ENCODE data around the gene DRC1.
A peak's percentile ranks its signal among the peaks of the same experiment; 100 is the strongest.
"Not testable (repeated sequence)": the region's sequence is repeated elsewhere in the genome, so short reads cannot be mapped to it uniquely, and the experiment has no call there.

Gene DRC1

GRCh38 chr2:26463244-26464192 is 61.8 kb downstream of the DRC1 start:
- no peaks in the 10 kb centered on the region for H3K27me3 ChIP-seq (ENCODE audit: control insufficient read depth, insufficient read depth, low read length)
- H3K27ac ChIP-seq (ENCODE audit: low read depth, low read length) = peak overlapping the region; percentile 15; the same call in 1 of the 2 replicates
- H3K4me3 ChIP-seq (ENCODE audit: low read depth, low read length) = no peak overlapping the region
- H3K9me3 ChIP-seq (ENCODE audit: control insufficient read depth, insufficient read depth, low read depth, low read length) = no peaks in the 10 kb centered on the region
- peak overlapping the region; percentile 30 for H3K9ac ChIP-seq (ENCODE audit: low read length)
- H3K36me3 ChIP-seq (ENCODE audit: control insufficient read depth, insufficient read depth, low read length) = no peaks in the 10 kb centered on the region
- peaks cover 19% of the 10 kb centered on the region; the same call in 1 of the 2 replicates for H3K4me1 ChIP-seq (ENCODE audit: control insufficient read depth, insufficient read depth, low read length)

GRCh38 chr2:26464390-26465265 is 62.9 kb downstream of the DRC1 start:
- H3K4me1 ChIP-seq (ENCODE audit: control insufficient read depth, insufficient read depth, low read length) = peaks cover 19% of the 10 kb centered on the region; the same call in 1 of the 2 replicates
- no peak overlapping the region for H3K4me3 ChIP-seq (ENCODE audit: low read depth, low read length)
- no peaks in the 10 kb centered on the region for H3K36me3 ChIP-seq (ENCODE audit: control insufficient read depth, insufficient read depth, low read length)
- H3K27ac ChIP-seq (ENCODE audit: low read depth, low read length) = no peak overlapping the region
- H3K9me3 ChIP-seq (ENCODE audit: control insufficient read depth, insufficient read depth, low read depth, low read length) = peaks cover 3% of the 10 kb centered on the region; the same call in 1 of the 2 replicates
- H3K27me3 ChIP-seq (ENCODE audit: control insufficient read depth, insufficient read depth, low read length) = no peaks in the 10 kb centered on the region
- no peak overlapping the region for H3K9ac ChIP-seq (ENCODE audit: low read length)

GRCh38 chr2:26465266-26465925 is 63.7 kb downstream of the DRC1 start:
- H3K4me1 ChIP-seq (ENCODE audit: control insufficient read depth, insufficient read depth, low read length) = peaks cover 19% of the 10 kb centered on the region; the same call in 1 of the 2 replicates
- no peak overlapping the region for H3K9ac ChIP-seq (ENCODE audit: low read length)

GRCh38 chr2:26465981-26466471 is 64.3 kb downstream of the DRC1 start:
- no peak overlapping the region for H3K27ac ChIP-seq (ENCODE audit: low read depth, low read length)
- peaks cover 19% of the 10 kb centered on the region; the same call in 1 of the 2 replicates for H3K4me1 ChIP-seq (ENCODE audit: control insufficient read depth, insufficient read depth, low read length)
- peaks cover 3% of the 10 kb centered on the region; the same call in 1 of the 2 replicates for H3K9me3 ChIP-seq (ENCODE audit: control insufficient read depth, insufficient read depth, low read depth, low read length)
- no peaks in the 10 kb centered on the region for H3K27me3 ChIP-seq (ENCODE audit: control insufficient read depth, insufficient read depth, low read length)
- no peak overlapping the region for H3K4me3 ChIP-seq (ENCODE audit: low read depth, low read length)
- no peaks in the 10 kb centered on the region for H3K36me3 ChIP-seq (ENCODE audit: control insufficient read depth, insufficient read depth, low read length)
- no peak overlapping the region for H3K9ac ChIP-seq (ENCODE audit: low read length)

More at GRCh38 chr2:26465266-26465925, 63.7 kb downstream of the DRC1 start:
- no peaks in the 10 kb centered on the region for H3K36me3 ChIP-seq (ENCODE audit: control insufficient read depth, insufficient read depth, low read length)
- H3K4me3 ChIP-seq (ENCODE audit: low read depth, low read length) = no peak overlapping the region
- peaks cover 3% of the 10 kb centered on the region; the same call in 1 of the 2 replicates for H3K9me3 ChIP-seq (ENCODE audit: control insufficient read depth, insufficient read depth, low read depth, low read length)
- H3K27me3 ChIP-seq (ENCODE audit: control insufficient read depth, insufficient read depth, low read length) = no peaks in the 10 kb centered on the region
- H3K27ac ChIP-seq (ENCODE audit: low read depth, low read length) = no peak overlapping the region

- peaks cover 19% of the 10 kb centered on the region; the same call in 1 of the 2 replicates for H3K4me1 ChIP-seq (ENCODE audit: control insufficient read depth, insufficient read depth, low read length)
- H3K36me3 ChIP-seq (ENCODE audit: control insufficient read depth, insufficient read depth, low read length) = no peaks in the 10 kb centered on the region
- no peak overlapping the region for H3K4me3 ChIP-seq (ENCODE audit: low read depth, low read length)
- H3K27me3 ChIP-seq (ENCODE audit: control insufficient read depth, insufficient read depth, low read length) = no peaks in the 10 kb centered on the region
- no peak overlapping the region for H3K27ac ChIP-seq (ENCODE audit: low read depth, low read length)
- H3K9ac ChIP-seq (ENCODE audit: low read length) = no peak overlapping the region
- peaks cover 3% of the 10 kb centered on the region; the same call in 1 of the 2 replicates for H3K9me3 ChIP-seq (ENCODE audit: control insufficient read depth, insufficient read depth, low read depth, low read length)
Measured at GRCh38 chr2:26466662-26467310, 65.1 kb downstream of the DRC1 start.

GRCh38 chr2:26468544-26468943 is 66.8 kb downstream of the DRC1 start:
- H3K27ac ChIP-seq (ENCODE audit: low read depth, low read length); H3K36me3 ChIP-seq (ENCODE audit: control insufficient read depth, insufficient read depth, low read length): not testable (repeated sequence)

GRCh38 chr2:26469092-26469710 is 67.5 kb downstream of the DRC1 start:
- no peak overlapping the region for H3K27ac ChIP-seq (ENCODE audit: low read depth, low read length)
- H3K36me3 ChIP-seq (ENCODE audit: control insufficient read depth, insufficient read depth, low read length) = no peaks in the 10 kb centered on the region
- H3K9me3 ChIP-seq (ENCODE audit: control insufficient read depth, insufficient read depth, low read depth, low read length) = peaks cover 3% of the 10 kb centered on the region; the same call in 1 of the 2 replicates
- H3K27me3 ChIP-seq (ENCODE audit: control insufficient read depth, insufficient read depth, low read length) = no peaks in the 10 kb centered on the region
- no peak overlapping the region for H3K9ac ChIP-seq (ENCODE audit: low read length)
- no peak overlapping the region for H3K4me3 ChIP-seq (ENCODE audit: low read depth, low read length)
- H3K4me1 ChIP-seq (ENCODE audit: control insufficient read depth, insufficient read depth, low read length) = peaks cover 2% of the 10 kb centered on the region; the same call in 1 of the 2 replicates

More at GRCh38 chr2:26468544-26468943, 66.8 kb downstream of the DRC1 start:
- H3K9ac ChIP-seq (ENCODE audit: low read length); H3K27me3 ChIP-seq (ENCODE audit: control insufficient read depth, insufficient read depth, low read length); H3K9me3 ChIP-seq (ENCODE audit: control insufficient read depth, insufficient read depth, low read depth, low read length); H3K4me1 ChIP-seq (ENCODE audit: control insufficient read depth, insufficient read depth, low read length); H3K4me3 ChIP-seq (ENCODE audit: low read depth, low read length): not testable (repeated sequence)

GRCh38 chr2:26469955-26470354 is 68.2 kb downstream of the DRC1 start:
- H3K36me3 ChIP-seq (ENCODE audit: control insufficient read depth, insufficient read depth, low read length) = no peaks in the 10 kb centered on the region
- peaks cover 3% of the 10 kb centered on the region; the same call in 1 of the 2 replicates for H3K9me3 ChIP-seq (ENCODE audit: control insufficient read depth, insufficient read depth, low read depth, low read length)
- no peak overlapping the region for H3K9ac ChIP-seq (ENCODE audit: low read length)
- H3K4me1 ChIP-seq (ENCODE audit: control insufficient read depth, insufficient read depth, low read length) = no peaks in the 10 kb centered on the region
- no peak overlapping the region for H3K4me3 ChIP-seq (ENCODE audit: low read depth, low read length)
- H3K27ac ChIP-seq (ENCODE audit: low read depth, low read length) = no peak overlapping the region
- H3K27me3 ChIP-seq (ENCODE audit: control insufficient read depth, insufficient read depth, low read length) = no peaks in the 10 kb centered on the region

GRCh38 chr2:26470601-26471260 is 69.0 kb downstream of the DRC1 start:
- Histone ChIP-seq H3K4me1 (ENCODE audit: control insufficient read depth, insufficient read depth, low read length) (no peaks in the 10 kb centered on the region), H3K9ac (ENCODE audit: low read length) (no peak overlapping the region), H3K27me3 (ENCODE audit: control insufficient read depth, insufficient read depth, low read length) (no peaks in the 10 kb centered on the region), H3K4me3 (ENCODE audit: low read depth, low read length) (no peak overlapping the region), H3K9me3 (ENCODE audit: control insufficient read depth, insufficient read depth, low read depth, low read length) (peaks cover 3% of the 10 kb centered on the region; the same call in 1 of the 2 replicates), H3K36me3 (ENCODE audit: control insufficient read depth, insufficient read depth, low read length) (no peaks in the 10 kb centered on the region), H3K27ac (ENCODE audit: low read depth, low read length) (no peak overlapping the region)
